C4-2B (cell line): ENCODE measurements around the gene UVRAG.

Experiments
- H3K27ac ChIP-seq: fragments of 450-650 bp; 2 replicates; pipeline ENCODE4 v1.5.1; 2017
- ZFX ChIP-seq: fragments of 450-650 bp; IDR thresholded peaks from 2 replicates; pipeline ENCODE4 v1.6.1; 2017
- TF ChIP-seq, protein P1 (sequence below): fragments of 450-650 bp; conservative IDR thresholded peaks from 2 replicates; pipeline ENCODE4 v1.5.1; 2017; ENCODE audit warnings: mild to moderate bottlenecking

The UVRAG gene

DNA sequence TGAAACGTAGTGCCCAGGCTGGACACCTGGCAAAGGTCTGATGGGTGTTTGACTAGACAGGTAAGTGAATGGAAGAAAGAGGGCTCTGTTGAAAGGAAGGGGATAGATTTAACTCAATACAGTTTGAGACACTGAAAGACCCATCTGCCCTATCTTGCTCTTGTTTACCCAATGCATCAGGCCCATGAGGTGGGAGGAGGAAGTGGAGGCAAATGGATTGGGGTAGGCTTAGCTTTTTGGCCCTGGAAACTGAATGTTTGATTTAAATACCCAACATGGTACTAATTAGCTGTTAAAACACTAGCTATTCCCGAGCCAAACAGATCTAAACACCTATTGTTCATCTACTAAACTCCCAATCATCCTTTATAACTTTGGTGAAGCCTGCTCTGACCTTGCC, 3.5 kb upstream of the UVRAG start:
- TF ChIP-seq ZFX = no peak
- TF ChIP-seq, protein P1, sequence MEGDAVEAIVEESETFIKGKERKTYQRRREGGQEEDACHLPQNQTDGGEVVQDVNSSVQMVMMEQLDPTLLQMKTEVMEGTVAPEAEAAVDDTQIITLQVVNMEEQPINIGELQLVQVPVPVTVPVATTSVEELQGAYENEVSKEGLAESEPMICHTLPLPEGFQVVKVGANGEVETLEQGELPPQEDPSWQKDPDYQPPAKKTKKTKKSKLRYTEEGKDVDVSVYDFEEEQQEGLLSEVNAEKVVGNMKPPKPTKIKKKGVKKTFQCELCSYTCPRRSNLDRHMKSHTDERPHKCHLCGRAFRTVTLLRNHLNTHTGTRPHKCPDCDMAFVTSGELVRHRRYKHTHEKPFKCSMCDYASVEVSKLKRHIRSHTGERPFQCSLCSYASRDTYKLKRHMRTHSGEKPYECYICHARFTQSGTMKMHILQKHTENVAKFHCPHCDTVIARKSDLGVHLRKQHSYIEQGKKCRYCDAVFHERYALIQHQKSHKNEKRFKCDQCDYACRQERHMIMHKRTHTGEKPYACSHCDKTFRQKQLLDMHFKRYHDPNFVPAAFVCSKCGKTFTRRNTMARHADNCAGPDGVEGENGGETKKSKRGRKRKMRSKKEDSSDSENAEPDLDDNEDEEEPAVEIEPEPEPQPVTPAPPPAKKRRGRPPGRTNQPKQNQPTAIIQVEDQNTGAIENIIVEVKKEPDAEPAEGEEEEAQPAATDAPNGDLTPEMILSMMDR = no peak
- H3K27ac ChIP-seq = no peak overlapping the region

DNA sequence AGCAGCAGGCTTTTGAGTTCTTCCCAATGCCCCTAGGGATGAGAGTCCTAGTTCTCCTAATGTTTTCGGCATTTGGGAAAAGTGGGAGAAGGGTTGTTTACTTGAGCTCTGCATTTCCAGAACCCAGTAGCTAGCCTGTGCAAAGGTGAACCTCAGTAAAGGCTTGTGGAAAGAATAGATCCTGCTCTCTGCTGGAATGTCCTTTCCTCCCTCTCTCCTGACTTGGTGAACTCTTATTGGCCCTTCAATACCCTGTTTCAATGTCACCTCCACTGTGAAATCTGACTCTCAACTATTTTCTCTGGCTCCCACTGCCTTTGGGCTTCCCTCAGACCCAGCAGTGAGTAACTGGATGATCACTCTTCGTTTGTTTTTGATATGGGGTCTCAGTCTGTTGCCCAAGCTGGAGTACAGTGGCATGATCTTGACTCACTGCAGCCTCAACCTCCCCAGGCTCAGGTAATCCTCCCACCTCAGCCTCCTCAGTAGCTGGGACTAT, 2.4 kb upstream of the UVRAG start:
- TF ChIP-seq, protein P1 = no peak
- no peak for TF ChIP-seq ZFX
- no peak overlapping the region for H3K27ac ChIP-seq

DNA sequence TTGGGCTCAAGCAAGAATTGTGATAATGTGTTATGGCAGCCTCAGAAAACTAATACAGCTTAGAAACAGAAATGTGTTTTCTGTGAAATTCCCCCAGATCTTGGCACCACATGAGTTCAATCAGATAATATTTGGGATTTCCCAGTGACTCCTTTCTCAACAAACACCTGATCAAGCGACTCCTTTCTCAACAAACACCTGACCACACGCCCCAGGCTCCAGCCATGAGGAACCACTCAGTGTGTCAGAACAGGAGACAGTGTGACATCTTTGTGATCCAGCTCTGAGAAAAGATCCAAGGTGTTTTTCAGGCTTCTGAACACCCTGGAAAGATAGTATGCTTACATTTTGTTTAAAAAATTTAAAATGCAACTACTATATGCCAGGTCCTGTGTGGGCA, 1.9 kb upstream of the UVRAG start:
- no peak overlapping the region for H3K27ac ChIP-seq
- TF ChIP-seq, protein P1 = no peak
- no peak for TF ChIP-seq ZFX

DNA sequence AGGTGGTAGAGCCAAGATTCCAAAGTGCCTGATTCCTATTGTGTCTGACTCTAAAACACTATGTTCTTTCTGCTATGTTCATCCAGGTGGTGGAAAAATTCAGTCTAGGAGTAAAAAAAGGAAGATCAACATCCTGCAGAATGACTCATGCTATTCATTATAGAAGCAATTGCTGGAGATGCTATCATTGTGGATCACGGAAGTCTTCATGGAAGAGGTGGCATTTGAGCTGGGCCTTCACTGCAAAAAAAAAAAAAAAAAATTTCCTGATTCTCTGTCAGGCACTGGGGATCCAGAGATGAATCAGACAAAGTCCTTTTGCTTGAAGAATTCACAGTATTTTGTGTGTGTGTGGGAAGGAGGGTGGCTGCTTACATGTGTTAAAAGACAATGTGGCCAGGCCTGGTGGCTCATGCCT, 1.4 kb upstream of the UVRAG start:
- TF ChIP-seq, protein P1 = no peak
- TF ChIP-seq ZFX = no peak
- peak overlapping the region; percentile 68 for H3K27ac ChIP-seq

DNA sequence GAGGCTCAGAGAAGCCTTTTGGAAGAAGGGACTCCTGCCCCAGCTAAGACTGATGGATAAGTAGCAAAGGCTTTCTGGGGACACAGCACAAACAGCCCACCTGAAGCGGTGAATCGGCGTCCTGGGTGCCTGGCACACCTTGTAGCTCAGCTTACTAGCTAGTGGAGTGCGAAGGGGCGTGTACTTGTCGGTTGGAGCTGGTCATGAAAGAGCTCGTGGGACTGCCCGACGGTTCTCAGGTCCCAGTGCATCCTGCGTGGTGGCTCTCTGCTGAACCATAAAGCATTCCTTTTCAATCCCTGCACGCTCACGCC, 690 bp upstream of the UVRAG start:
- TF ChIP-seq ZFX = no peak
- TF ChIP-seq, protein P1 = no peak
- H3K27ac ChIP-seq = peak overlapping the region; percentile 68

DNA sequence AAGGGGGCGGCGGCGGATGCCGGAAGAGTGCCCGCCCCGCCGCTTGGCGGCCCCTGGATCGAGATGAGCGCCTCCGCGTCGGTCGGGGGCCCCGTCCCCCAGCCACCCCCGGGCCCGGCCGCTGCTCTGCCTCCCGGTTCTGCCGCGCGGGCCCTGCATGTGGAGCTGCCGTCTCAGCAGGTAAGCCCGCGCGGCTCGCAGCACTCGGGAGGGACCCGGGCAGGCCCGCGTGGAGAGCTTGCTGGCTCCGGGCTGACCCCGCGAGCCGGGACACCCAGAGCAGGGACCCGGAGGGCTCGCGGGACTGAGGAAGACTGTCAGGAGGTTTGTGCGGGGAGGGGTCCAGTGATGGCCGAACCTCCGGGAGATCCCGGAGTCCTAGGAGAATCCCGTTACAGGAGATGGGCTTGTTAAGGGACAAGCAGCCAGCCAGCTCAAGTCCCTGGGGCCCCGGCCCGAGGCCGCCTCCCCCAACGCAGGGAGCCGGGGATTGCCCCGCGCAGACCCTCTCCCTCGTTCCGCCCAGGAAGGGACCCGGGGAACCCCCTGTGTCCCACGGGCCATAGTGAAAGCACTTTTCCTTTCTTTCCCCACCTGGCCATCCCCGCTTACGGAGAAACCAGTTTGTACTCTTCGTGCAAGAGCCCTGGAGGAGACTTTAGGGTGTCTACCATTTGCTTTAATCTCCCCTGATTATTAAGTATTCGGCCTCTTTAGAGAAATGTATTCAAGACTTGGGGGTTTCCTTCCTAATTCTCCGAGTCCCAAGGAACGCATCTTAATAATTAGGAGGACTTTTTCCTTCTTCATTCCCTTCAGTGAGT, 547 bp downstream of the UVRAG start:
- TF ChIP-seq, protein P1 = no peak
- peak; percentile 62 for TF ChIP-seq ZFX

DNA sequence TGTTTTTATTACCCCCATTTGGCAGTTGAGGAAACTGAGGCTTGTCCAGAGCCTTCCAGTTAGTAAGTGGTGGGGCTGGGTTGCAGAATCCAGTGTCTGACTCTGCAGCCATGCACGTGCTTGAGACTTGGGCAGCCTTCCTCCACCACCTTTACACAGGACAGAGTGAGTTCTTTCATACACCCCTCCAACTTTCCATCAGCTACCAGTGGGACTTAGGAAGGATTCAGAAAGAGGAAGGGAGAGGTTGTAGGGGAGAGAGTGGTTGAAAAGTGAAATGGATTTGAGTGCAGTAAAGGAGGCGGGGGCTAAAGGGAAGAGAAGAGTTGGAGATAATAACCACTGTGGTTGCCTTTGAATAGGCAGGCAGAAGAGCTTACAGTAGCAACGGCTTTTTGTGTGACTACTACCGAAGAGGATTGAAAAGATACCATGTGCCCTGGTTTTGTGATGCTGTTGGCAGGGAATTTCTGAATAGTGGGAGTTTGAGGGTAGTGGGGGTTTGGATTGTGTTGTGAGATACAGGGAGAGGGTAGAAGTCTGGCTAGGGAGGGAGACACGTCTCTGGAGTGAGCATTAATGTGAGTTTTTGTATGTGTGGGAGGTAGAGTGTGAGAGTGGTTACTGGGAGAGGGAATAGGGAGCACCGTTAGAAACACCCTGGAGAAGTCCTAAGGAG, 1.7 kb downstream of the UVRAG start:
- no peak overlapping the region for H3K27ac ChIP-seq
- no peak for TF ChIP-seq ZFX
- TF ChIP-seq, protein P1 = no peak

More for the DNA sequence above, 547 bp downstream of the UVRAG start:
- peak overlapping the region; percentile 68 for H3K27ac ChIP-seq
